GM19438 (cell line): ENCODE results near the gene DIAPH1.
A peak's percentile ranks its signal among the peaks of the same experiment; 100 is the strongest.
"Not testable (repeated sequence)": the region's sequence is repeated elsewhere in the genome, so short reads cannot be mapped to it uniquely, and the experiment has no call there.

Experiments used
- ATAC-seq: cut with Tn5 transposase; IDR thresholded peaks from one replicate; pipeline ENCODE4 v1.9.1; 2021; ENCODE audit warnings: low read depth; ENCODE audit not compliant: unreplicated experiment

DIAPH1 gene

GRCh38 chr5:141613344-141613743 lies 5.5 kb downstream of the DIAPH1 start:
- no peak for ATAC-seq

GRCh38 chr5:141611289-141611688 lies 7.5 kb downstream of the DIAPH1 start:
- ATAC-seq, result no peak

GRCh38 chr5:141609921-141610320 lies 8.9 kb downstream of the DIAPH1 start:
- not testable (repeated sequence) for ATAC-seq

GRCh38 chr5:141609044-141609443 lies 9.8 kb downstream of the DIAPH1 start:
- ATAC-seq, result no peak

GRCh38 chr5:141608557-141608956 lies 10.2 kb downstream of the DIAPH1 start:
- ATAC-seq, result no peak

GRCh38 chr5:141608046-141608445 lies 10.8 kb downstream of the DIAPH1 start:
- no peak for ATAC-seq

- peak; percentile 94 for ATAC-seq
These were observed 13.1 kb downstream of the DIAPH1 start for GRCh38 chr5:141605523-141606277.

GRCh38 chr5:141603923-141604717 lies 14.7 kb downstream of the DIAPH1 start:
- ATAC-seq, result no peak

GRCh38 chr5:141602606-141603005 lies 16.2 kb downstream of the DIAPH1 start:
- no peak for ATAC-seq

GRCh38 chr5:141598391-141599345 lies 20.1 kb downstream of the DIAPH1 start:
- ATAC-seq, result no peak

- ATAC-seq, result no peak
These were observed 21.0 kb downstream of the DIAPH1 start for GRCh38 chr5:141597814-141598213.

GRCh38 chr5:141597394-141597793 lies 21.4 kb downstream of the DIAPH1 start:
- ATAC-seq, result no peak

- ATAC-seq, result no peak
These were observed 21.9 kb downstream of the DIAPH1 start for GRCh38 chr5:141596867-141597266.

GRCh38 chr5:141590127-141590526 lies 28.7 kb downstream of the DIAPH1 start:
- no peak for ATAC-seq

GRCh38 chr5:141586246-141586645 lies 32.6 kb downstream of the DIAPH1 start:
- no peak for ATAC-seq

GRCh38 chr5:141585594-141585993 lies 33.2 kb downstream of the DIAPH1 start:
- ATAC-seq, result no peak

GRCh38 chr5:141574122-141574510 lies 44.7 kb downstream of the DIAPH1 start:
- ATAC-seq, result no peak

GRCh38 chr5:141573489-141574121 lies 45.2 kb downstream of the DIAPH1 start:
- no peak for ATAC-seq

GRCh38 chr5:141570655-141571054 lies 48.1 kb downstream of the DIAPH1 start:
- ATAC-seq, result no peak

GRCh38 chr5:141567513-141568117 lies 51.2 kb downstream of the DIAPH1 start:
- ATAC-seq, result no peak
